ENCODE measurements around the gene DDX47. TPM values are rescaled to one million over a fixed set of nuclear protein-coding genes. Genes with fewer than 3 reads are reported as not detected.

Gene DDX47
- total and polyA plus RNA-seq, 4 donors, result 20.2 to 37.2 (median 25.9) TPM

GRCh38 chr12:12868477-12869235 lies 55.5 kb downstream of the DDX47 start:
- Histone ChIP-seq H3K27ac (ENCODE audit: low read depth in 1 of 2, low read length in 2 of 2) (no peak overlapping the region), H3K9ac (ENCODE audit: low read depth in 1 of 2, low read length in 2 of 2) (no peak overlapping the region), H3K4me3 (ENCODE audit: low read depth in 1 of 3, low read length in 3 of 3) (no peak overlapping the region), H3K36me3 (ENCODE audit: control insufficient read depth in 4 of 4, insufficient read depth in 3 of 4, low read depth in 1 of 4, low read length in 3 of 4) (no peaks in the 10 kb centered on the region), H3K9me3 (ENCODE audit: control insufficient read depth in 4 of 4, low read length in 3 of 4) (no peaks in the 10 kb centered on the region), H3K27me3 (ENCODE audit: control insufficient read depth in 4 of 4, insufficient read depth in 4 of 4, low read length in 3 of 4) (no peaks in the 10 kb centered on the region), H3K4me1 (ENCODE audit: control insufficient read depth in 4 of 4, insufficient read depth in 4 of 4, low read length in 3 of 4) (peaks cover 0 to 2% (median 0%) of the 10 kb centered on the region in 4 donors)
- TF ChIP-seq HNF4G (IDR thresholded peaks at IDR 0.05), result no peak
- no peak for DNase-seq (ENCODE audit: low spot score)
- WGBS, result 94% methylated on average over 3 of the region's 3 CpGs

- WGBS, result 95% methylated on average over 7 of the region's 7 CpGs
- Histone ChIP-seq H3K4me3 (ENCODE audit: low read depth in 1 of 3, low read length in 3 of 3) (no peak overlapping the region), H3K9ac (ENCODE audit: low read depth in 1 of 2, low read length in 2 of 2) (no peak overlapping the region), H3K27me3 (ENCODE audit: control insufficient read depth in 4 of 4, insufficient read depth in 4 of 4, low read length in 3 of 4) (no peaks in the 10 kb centered on the region), H3K9me3 (ENCODE audit: control insufficient read depth in 4 of 4, low read length in 3 of 4) (no peaks in the 10 kb centered on the region), H3K36me3 (ENCODE audit: control insufficient read depth in 4 of 4, insufficient read depth in 3 of 4, low read depth in 1 of 4, low read length in 3 of 4) (no peaks in the 10 kb centered on the region), H3K4me1 (ENCODE audit: control insufficient read depth in 4 of 4, insufficient read depth in 4 of 4, low read length in 3 of 4) (peaks cover 0 to 2% (median 0%) of the 10 kb centered on the region in 4 donors), H3K27ac (ENCODE audit: low read depth in 1 of 2, low read length in 2 of 2) (no peak overlapping the region)
- no peak for DNase-seq (ENCODE audit: low spot score)
- no peak for TF ChIP-seq RAD21 (IDR thresholded peaks at IDR 0.05)
- no peak for TF ChIP-seq CTCF (IDR thresholded peaks at IDR 0.05; ENCODE audit: low read depth, low read length, missing input control)
- no peak for TF ChIP-seq SP1 (IDR thresholded peaks at IDR 0.05)
- no peak for TF ChIP-seq NR2F2 (IDR thresholded peaks at IDR 0.05)
- TF ChIP-seq FOXA2 (IDR thresholded peaks at IDR 0.05), result no peak
- no peak for TF ChIP-seq HNF4G (IDR thresholded peaks at IDR 0.05)
- no peak for TF ChIP-seq ATF3 (IDR thresholded peaks at IDR 0.05)
- TF ChIP-seq REST (IDR thresholded peaks at IDR 0.05), result no peak
- TF ChIP-seq HNF4A (conservative IDR thresholded peaks at IDR 0.05), result no peak
- TF ChIP-seq TAF1 (conservative IDR thresholded peaks at IDR 0.05), result no peak
Observed at GRCh38 chr12:12870465-12870864, 57.3 kb downstream of the DDX47 start.

GRCh38 chr12:12871587-12872138 lies 58.5 kb downstream of the DDX47 start:
- H3K9ac ChIP-seq (ENCODE audit: low read depth in 1 of 2, low read length in 2 of 2), result no peak overlapping the region
- H3K9me3 ChIP-seq (ENCODE audit: control insufficient read depth in 4 of 4, low read length in 3 of 4), result no peaks in the 10 kb centered on the region
- H3K27ac ChIP-seq (ENCODE audit: low read depth in 1 of 2, low read length in 2 of 2), result no peak overlapping the region
- WGBS, result 87% methylated on average over 6 of the region's 6 CpGs
- no peak overlapping the region for H3K4me3 ChIP-seq (ENCODE audit: low read depth in 1 of 3, low read length in 3 of 3)
- TF ChIP-seq HNF4G (IDR thresholded peaks at IDR 0.05), result no peak
- DNase-seq (ENCODE audit: low spot score), result no peak
- no peaks in the 10 kb centered on the region for H3K36me3 ChIP-seq (ENCODE audit: control insufficient read depth in 4 of 4, insufficient read depth in 3 of 4, low read depth in 1 of 4, low read length in 3 of 4)
- no peaks in the 10 kb centered on the region for H3K27me3 ChIP-seq (ENCODE audit: control insufficient read depth in 4 of 4, insufficient read depth in 4 of 4, low read length in 3 of 4)
- peaks cover 0 to 2% (median 0%) of the 10 kb centered on the region in 4 donors for H3K4me1 ChIP-seq (ENCODE audit: control insufficient read depth in 4 of 4, insufficient read depth in 4 of 4, low read length in 3 of 4)
